K562 (cell line): ENCODE measurements around the gene MBNL1. TPM values are rescaled to one million over a fixed set of nuclear protein-coding genes. Genes with fewer than 3 reads are reported as not detected.
A peak's percentile ranks its signal among the peaks of the same experiment; 100 is the strongest.

Experiments used
- ARHGAP35 ChIP-seq: fragments of 450-650 bp; IDR thresholded peaks from 2 replicates; pipeline ENCODE4 v1.6.1; 2018; ENCODE audit not compliant: partially characterized antibody
- CCNT2 ChIP-seq: IDR thresholded peaks from 2 replicates; pipeline ENCODE4 v1.6.1; 2011; ENCODE audit warnings: borderline replicate concordance, low read depth, mild to moderate bottlenecking, moderate library complexity, mixed read lengths, low read length; ENCODE audit not compliant: insufficient read length; ENCODE audit errors: extremely low read depth
- FIP1L1 ChIP-seq: fragments of 200-400 bp; formaldehyde crosslinking; IDR thresholded peaks from 2 replicates; pipeline ENCODE4 v1.6.1; 2018; ENCODE audit warnings: mild to moderate bottlenecking, low read depth, low read length; ENCODE audit not compliant: poor library complexity, severe bottlenecking
- HSF4 ChIP-seq: fragments of 250-450 bp; sonication (Bioruptor Pico); IDR thresholded peaks from 2 replicates; pipeline ENCODE4 v2.1.2; 2022; ENCODE audit warnings: mild to moderate bottlenecking, moderate library complexity, borderline replicate concordance
- KDM5B ChIP-seq: fragments of 200-600 bp; sonication (generic); IDR thresholded peaks from 2 replicates; pipeline ENCODE4 v1.6.1; 2012; ENCODE audit warnings: low read depth, mild to moderate bottlenecking, moderate library complexity, low read length, control low read depth, inconsistent platforms; ENCODE audit not compliant: insufficient replicate concordance
- PCBP1 ChIP-seq: fragments of 200-400 bp; formaldehyde crosslinking; IDR thresholded peaks from 2 replicates; pipeline ENCODE4 v1.6.1; 2018; ENCODE audit warnings: mild to moderate bottlenecking, low read depth, low read length; ENCODE audit not compliant: poor library complexity, severe bottlenecking
- POLR2AphosphoS5 ChIP-seq: IDR thresholded peaks from 2 replicates; pipeline ENCODE4 v1.6.1; 2011; ENCODE audit warnings: mild to moderate bottlenecking, low read depth, low read length, moderate library complexity; ENCODE audit not compliant: control insufficient read depth, insufficient read depth
- POLR2H ChIP-seq: IDR thresholded peaks from 2 replicates; pipeline ENCODE4 v1.6.1; 2016; ENCODE audit warnings: missing genetic modification characterization, low read depth, mild to moderate bottlenecking, control low read depth, missing compliant biosample characterization, moderate library complexity
- STAT5B ChIP-seq: fragments of 250-450 bp; sonication (Bioruptor Pico); IDR thresholded peaks from 2 replicates; pipeline ENCODE4 v1.8.0; 2021; ENCODE audit warnings: mild to moderate bottlenecking, inconsistent platforms
- ZNF12 ChIP-seq: sonication (generic); formaldehyde crosslinking; IDR thresholded peaks from 2 replicates; pipeline ENCODE4 v1.4.0; 2020; ENCODE audit warnings: mild to moderate bottlenecking, missing genetic modification reagents
- ZNF143 ChIP-seq: sonication (generic); formaldehyde crosslinking; IDR thresholded peaks from 2 replicates; pipeline ENCODE4 v1.9.0; 2022; ENCODE audit warnings: mild to moderate bottlenecking, missing genetic modification reagents
- ZSCAN29 ChIP-seq: fragments of 450-650 bp; IDR thresholded peaks from 2 replicates; pipeline ENCODE4 v1.6.1; 2017
- polyA plus RNA-seq, 8 experiments: library from polyadenylated mRNA; depleted of rRNA in 4 of 8; stranded (reverse) in 5 of 8; unstranded in 3 of 8; fragments of >200 nt; fragmentation: Nextera tagmentation in 2 of 8; fragmentation: Illumina TruSeq in 1 of 8; extraction: Ambion mirVana in 2 of 8; extraction: Trizol in 1 of 8; gene quantifications; 2 replicates each; pipeline versions ENCODE4 v1.2.1 to v1.2.3, GENCODE V29; 2011 to 2014; ENCODE audit warnings: inconsistent platforms in 1 of 8, missing spikeins in 1 of 8
- total RNA-seq, 7 experiments: library from RNA; depleted of rRNA in 6 of 7; stranded (reverse); fragments of >200 nt in 6 of 7; fragmentation: Illumina TruSeq in 2 of 7; extraction: Trizol in 2 of 7; gene quantifications; 2 replicates each; pipeline versions ENCODE4 v1.2.1 to v1.2.3, GENCODE V29; 2011 to 2021; ENCODE audit warnings: low replicate concordance in 1 of 7
- TF ChIP-seq, protein P1 (sequence below): IDR thresholded peaks from 2 replicates; pipeline ENCODE4 v1.6.1; 2016; ENCODE audit warnings: missing genetic modification characterization, missing compliant biosample characterization
- TF ChIP-seq, protein P2 (sequence below), 3 experiments: fragments of 200-800 bp in 1 of 3; fragments of 250-450 bp in 1 of 3; fragments of 450-650 bp in 1 of 3; sonication (Bioruptor Pico) in 1 of 3; sonication (Bioruptor generic) in 1 of 3; formaldehyde crosslinking in 1 of 3; IDR thresholded peaks; 2 replicates each; pipeline versions ENCODE4 v1.6.1 to v1.8.0; 2016 to 2022; ENCODE audit warnings: mild to moderate bottlenecking in 2 of 3, missing genetic modification characterization in 2 of 3, missing compliant biosample characterization in 1 of 3, moderate library complexity in 1 of 3
- TF ChIP-seq, protein P3 (sequence below), 2 experiments: fragments of 450-650 bp in 1 of 2; sonication (generic) in 1 of 2; formaldehyde crosslinking; conservative IDR thresholded peaks; 2 replicates each; pipeline versions ENCODE4 v1.4.0 to v1.8.1; 2020 to 2022; ENCODE audit warnings: mild to moderate bottlenecking in 1 of 2, missing genetic modification reagents in 1 of 2

MBNL1 gene
- total and polyA plus RNA-seq, 9 of the 15 experiments (the other 6 are each of a cell fraction or from before 2014, with no cell fraction given) = 70.3 to 243 (median 220) TPM

DNA sequence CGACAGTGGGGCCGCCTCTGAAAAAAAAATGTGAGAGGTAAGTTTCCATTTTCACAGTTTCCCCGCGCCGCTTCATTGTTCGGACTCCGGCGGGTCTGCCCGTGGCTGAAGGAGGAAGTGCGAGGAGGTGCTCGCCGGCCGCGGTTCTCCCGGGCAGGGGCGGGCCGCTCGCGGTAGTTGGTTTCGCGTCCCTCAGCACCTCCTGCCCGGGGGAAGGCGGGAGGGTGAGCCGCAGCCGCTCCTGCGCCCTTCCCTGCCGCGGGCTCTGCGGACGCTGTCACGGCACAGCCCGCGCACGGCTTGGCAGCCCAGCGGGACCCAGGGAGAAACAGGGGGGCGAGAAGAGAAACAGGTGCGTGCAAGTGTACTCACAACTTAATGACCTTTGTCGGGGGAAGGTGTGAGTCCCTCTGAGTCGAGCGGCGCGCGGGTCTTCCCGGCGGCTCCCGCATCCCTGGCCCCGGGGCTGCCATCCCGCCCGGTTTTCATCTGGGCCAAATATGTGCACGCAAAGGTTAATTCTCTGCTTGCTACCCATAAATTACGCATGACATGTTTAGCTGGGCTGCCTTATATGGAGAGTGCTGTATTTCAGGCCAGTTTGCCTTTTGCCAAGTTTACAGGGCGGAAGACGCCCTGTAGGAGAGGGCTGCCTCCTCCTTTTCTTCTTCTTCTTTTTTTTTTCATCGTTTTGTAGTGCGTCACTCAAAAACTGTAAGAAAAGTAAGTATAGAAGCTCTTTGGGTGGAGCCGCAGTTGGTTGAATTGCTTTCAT, 514 bp downstream of the MBNL1 start (continued):
- TF ChIP-seq, protein P1, sequence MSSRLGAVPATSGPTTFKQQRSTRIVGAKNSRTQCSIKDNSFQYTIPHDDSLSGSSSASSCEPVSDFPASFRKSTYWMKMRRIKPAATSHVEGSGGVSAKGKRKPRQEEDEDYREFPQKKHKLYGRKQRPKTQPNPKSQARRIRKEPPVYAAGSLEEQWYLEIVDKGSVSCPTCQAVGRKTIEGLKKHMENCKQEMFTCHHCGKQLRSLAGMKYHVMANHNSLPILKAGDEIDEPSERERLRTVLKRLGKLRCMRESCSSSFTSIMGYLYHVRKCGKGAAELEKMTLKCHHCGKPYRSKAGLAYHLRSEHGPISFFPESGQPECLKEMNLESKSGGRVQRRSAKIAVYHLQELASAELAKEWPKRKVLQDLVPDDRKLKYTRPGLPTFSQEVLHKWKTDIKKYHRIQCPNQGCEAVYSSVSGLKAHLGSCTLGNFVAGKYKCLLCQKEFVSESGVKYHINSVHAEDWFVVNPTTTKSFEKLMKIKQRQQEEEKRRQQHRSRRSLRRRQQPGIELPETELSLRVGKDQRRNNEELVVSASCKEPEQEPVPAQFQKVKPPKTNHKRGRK (tag) = peak; percentile 47; the same call in 1 of the 2 replicates
- peak; percentile 52 for TF ChIP-seq KDM5B
- TF ChIP-seq, protein P2, sequence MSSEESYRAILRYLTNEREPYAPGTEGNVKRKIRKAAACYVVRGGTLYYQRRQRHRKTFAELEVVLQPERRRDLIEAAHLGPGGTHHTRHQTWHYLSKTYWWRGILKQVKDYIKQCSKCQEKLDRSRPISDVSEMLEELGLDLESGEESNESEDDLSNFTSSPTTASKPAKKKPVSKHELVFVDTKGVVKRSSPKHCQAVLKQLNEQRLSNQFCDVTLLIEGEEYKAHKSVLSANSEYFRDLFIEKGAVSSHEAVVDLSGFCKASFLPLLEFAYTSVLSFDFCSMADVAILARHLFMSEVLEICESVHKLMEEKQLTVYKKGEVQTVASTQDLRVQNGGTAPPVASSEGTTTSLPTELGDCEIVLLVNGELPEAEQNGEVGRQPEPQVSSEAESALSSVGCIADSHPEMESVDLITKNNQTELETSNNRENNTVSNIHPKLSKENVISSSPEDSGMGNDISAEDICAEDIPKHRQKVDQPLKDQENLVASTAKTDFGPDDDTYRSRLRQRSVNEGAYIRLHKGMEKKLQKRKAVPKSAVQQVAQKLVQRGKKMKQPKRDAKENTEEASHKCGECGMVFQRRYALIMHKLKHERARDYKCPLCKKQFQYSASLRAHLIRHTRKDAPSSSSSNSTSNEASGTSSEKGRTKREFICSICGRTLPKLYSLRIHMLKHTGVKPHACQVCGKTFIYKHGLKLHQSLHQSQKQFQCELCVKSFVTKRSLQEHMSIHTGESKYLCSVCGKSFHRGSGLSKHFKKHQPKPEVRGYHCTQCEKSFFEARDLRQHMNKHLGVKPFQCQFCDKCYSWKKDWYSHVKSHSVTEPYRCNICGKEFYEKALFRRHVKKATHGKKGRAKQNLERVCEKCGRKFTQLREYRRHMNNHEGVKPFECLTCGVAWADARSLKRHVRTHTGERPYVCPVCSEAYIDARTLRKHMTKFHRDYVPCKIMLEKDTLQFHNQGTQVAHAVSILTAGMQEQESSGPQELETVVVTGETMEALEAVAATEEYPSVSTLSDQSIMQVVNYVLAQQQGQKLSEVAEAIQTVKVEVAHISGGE (CRISPR knock-in tag; IDR thresholded peaks at IDR 0.05) = 0 out of 6 replicates have a peak, but pooled peaks of 1 of the 3 experiments have one; percentile 35
- TF ChIP-seq STAT5B (CRISPR knock-in tag) = no peak
- no peak for TF ChIP-seq ARHGAP35
- TF ChIP-seq POLR2AphosphoS5 = no peak; the same call in 1 of the 2 replicates
- TF ChIP-seq CCNT2 = peak; percentile 66
- peak; percentile 6 for TF ChIP-seq PCBP1
- TF ChIP-seq, protein P3, sequence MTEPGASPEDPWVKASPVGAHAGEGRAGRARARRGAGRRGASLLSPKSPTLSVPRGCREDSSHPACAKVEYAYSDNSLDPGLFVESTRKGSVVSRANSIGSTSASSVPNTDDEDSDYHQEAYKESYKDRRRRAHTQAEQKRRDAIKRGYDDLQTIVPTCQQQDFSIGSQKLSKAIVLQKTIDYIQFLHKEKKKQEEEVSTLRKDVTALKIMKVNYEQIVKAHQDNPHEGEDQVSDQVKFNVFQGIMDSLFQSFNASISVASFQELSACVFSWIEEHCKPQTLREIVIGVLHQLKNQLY (CRISPR knock-in tag; conservative IDR thresholded peaks at IDR 0.05) = 0 out of 4 replicates have a peak, but pooled peaks of 1 of the 2 experiments have one; percentile 49
- no peak for TF ChIP-seq ZSCAN29
- 0 out of 2 replicates have a peak, but pooled peaks have one; percentile 36 for TF ChIP-seq HSF4 (CRISPR knock-in tag)
- 0 out of 2 replicates have a peak, but pooled peaks have one; percentile 5 for TF ChIP-seq ZNF143 (CRISPR knock-in tag)
- peak; percentile 52 for TF ChIP-seq FIP1L1
- TF ChIP-seq POLR2H = 0 out of 2 replicates have a peak, but pooled peaks have one; percentile 13
- TF ChIP-seq ZNF12 = no peak
